Activated CD4-positive, alpha-beta T cell treated with anti-CD3 and anti-CD28 coated beads for 36 hours (primary cell): Measurements from ENCODE around the gene ITLN1. TPM values are rescaled to one million over a fixed set of nuclear protein-coding genes. Genes with fewer than 3 reads are reported as not detected.

Experiments used
- ATAC-seq: fragments of 200-7000 bp; cut with Tn5 transposase; one replicate; pipeline ENCODE4 v1.10.0; 2021; ENCODE audit warnings: mild to moderate bottlenecking, moderate library complexity
- CTCF ChIA-PET: fragments of 350-600 bp; sonication (Branson Sonifier 250); formaldehyde crosslinking; loops from one replicate; lab custom pipeline; 2021; ENCODE audit warnings: antibody characterized with exemption; lab: Charles Lee
- POLR2A ChIA-PET: fragments of 350-600 bp; sonication (Branson Sonifier 250); formaldehyde crosslinking; loops from one replicate; lab custom pipeline; 2021; ENCODE audit warnings: antibody characterized with exemption, inconsistent platforms; lab: Charles Lee
- DNase-seq: peaks from one replicate; pipeline ENCODE4 v3.0.0-alpha.2; 2020
- H3K27ac Mint-ChIP-seq: one replicate; pipeline ENCODE4 v1.8.0; 2021; ENCODE audit warnings: mixed read lengths
- H3K27me3 Mint-ChIP-seq: one replicate; pipeline ENCODE4 v1.8.0; 2021; ENCODE audit warnings: mixed read lengths
- H3K36me3 Mint-ChIP-seq: one replicate; pipeline ENCODE4 v1.8.0; 2021; ENCODE audit warnings: low read depth, mixed read lengths
- H3K4me1 Mint-ChIP-seq: one replicate; pipeline ENCODE4 v1.8.0; 2021; ENCODE audit warnings: mixed read lengths
- H3K4me3 Mint-ChIP-seq: one replicate; pipeline ENCODE4 v1.8.0; 2021; ENCODE audit warnings: mild to moderate bottlenecking, moderate library complexity, mixed read lengths
- H3K9me3 Mint-ChIP-seq: one replicate; pipeline ENCODE4 v1.8.0; 2021; ENCODE audit warnings: low read depth, mixed read lengths
- intact Hi-C, 2 experiments: fragments of 100-400 bp; cut with DNase I in 1 of 2; cut with micrococcal nuclease in 1 of 2; formaldehyde crosslinking; loops; one replicate each; pipeline versions ENCODE4 v1.14.2 to v1.15.1; 2022 to 2024; cut with DNase I, micrococcal nuclease
- total RNA-seq, 2 experiments: library from RNA; stranded (reverse); gene quantifications; one replicate each; pipeline ENCODE4 v1.2.3, GENCODE V29; 2021

The ITLN1 gene
- total RNA-seq, 2 experiments from 2014 or later: not detected

DNA sequence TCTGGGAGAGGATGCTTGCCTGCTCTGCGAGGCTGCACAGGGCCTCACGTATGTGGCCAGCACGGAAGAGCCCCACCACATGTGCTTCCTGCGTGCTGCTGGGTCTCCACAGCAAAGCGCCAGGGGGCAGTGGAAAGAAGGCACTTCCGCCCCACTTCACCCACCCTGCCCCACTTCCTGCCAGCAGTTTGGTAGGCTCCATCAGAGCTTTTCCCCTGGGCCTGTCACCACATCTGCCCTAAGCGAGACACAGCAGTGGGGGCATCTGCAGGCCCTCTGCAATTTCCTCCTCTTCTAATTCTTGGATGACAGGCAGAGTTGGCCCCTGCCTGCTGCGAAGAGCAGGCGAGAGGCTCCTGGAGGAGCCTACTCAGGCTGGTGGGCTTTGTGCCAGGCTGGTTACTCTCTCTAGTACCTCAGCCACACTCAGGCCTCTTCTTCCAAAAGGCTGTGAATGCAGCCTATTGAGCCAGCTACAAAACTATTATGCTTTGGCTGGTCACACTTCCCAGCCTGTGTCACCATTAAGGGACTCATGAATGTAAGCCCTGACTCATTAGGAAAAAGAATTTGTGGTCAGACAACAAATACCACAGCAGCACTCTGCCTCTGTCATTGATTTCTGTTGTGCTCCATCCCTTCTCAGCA lies 47.3 kb downstream of the ITLN1 start:
- peak; percentile 87 for DNase-seq
- ATAC-seq: peak; percentile 93
- H3K4me3 Mint-ChIP-seq: peak overlapping the region; percentile 42
- ChIA-PET POLR2A (interaction anchor here (0.6 kb wide), 2 partner anchors 25 to 291 kb away, joined by 3 read pairs; partner anchors contain the start of gene CD244), CTCF (interaction anchor here (0.5 to 9.5 kb wide), 37 partner anchors 11 to 388 kb away, joined by 3 to 241 read pairs (median 4); partner anchors contain the start of genes ITLN1, ITLN2, LY9 and TOMM40L)
- H3K4me1 Mint-ChIP-seq: peaks cover 55% of the 10 kb centered on the region
- intact Hi-C loops: loop anchor here (2.0 to 5.0 kb wide), 4 partner anchors 25 to 260 kb away; partner anchors contain the start of genes KLHDC9 (in 2 of the 2) and CD244 (in 1 of the 2)
- H3K9me3 Mint-ChIP-seq: no peaks in the 10 kb centered on the region
- H3K27me3 Mint-ChIP-seq: no peaks in the 10 kb centered on the region
- peak overlapping the region; percentile 91 for H3K27ac Mint-ChIP-seq
- H3K36me3 Mint-ChIP-seq: no peaks in the 10 kb centered on the region

- DNase-seq (no peak), ATAC-seq (no peak)
- Mint-ChIP-seq H3K4me3 (peak overlapping the region; percentile 34), H3K9me3 (no peaks in the 10 kb centered on the region), H3K4me1 (peaks cover 55% of the 10 kb centered on the region), H3K27ac (peak overlapping the region; percentile 91), H3K27me3 (no peaks in the 10 kb centered on the region), H3K36me3 (no peaks in the 10 kb centered on the region)
- CTCF ChIA-PET: interaction anchor here (0.6 to 9.5 kb wide), 44 partner anchors 10 to 590 kb away, joined by 3 to 241 read pairs (median 4); partner anchors contain the start of genes ITLN1, ITLN2, LY9 and TOMM40L
- intact Hi-C loops: loop anchor here (2.0 to 5.0 kb wide), 2 partner anchors 36 to 260 kb away; partner anchors contain the start of gene KLHDC9 (in 2 of the 2)
- POLR2A ChIA-PET: interaction anchor here (0.6 kb wide), 1 partner anchor 291 kb away, joined by 3 read pairs; no protein-coding TSS in a partner anchor
Observed at GRCh38 chr1:160836981-160837557, 47.9 kb downstream of the ITLN1 start.

DNA sequence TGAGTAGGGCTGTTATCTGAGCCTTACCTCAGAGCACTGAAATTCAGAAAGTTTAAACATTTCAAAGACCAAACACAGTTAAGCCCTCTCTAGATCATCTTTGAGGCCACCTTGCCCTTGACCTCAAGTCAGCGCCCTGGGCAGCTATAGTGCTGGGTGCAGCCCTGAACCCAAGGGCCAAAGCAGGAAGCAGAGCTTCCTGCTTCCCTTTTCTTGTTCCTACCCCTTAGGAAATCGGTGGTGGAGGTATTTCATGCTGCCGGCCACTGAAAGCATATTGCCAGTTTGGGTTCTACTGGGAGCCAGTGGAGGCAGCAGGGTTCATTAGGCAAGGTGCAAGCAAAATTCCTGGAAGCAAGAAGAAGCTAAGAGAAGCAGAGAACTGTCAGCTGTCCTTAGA lies 48.4 kb downstream of the ITLN1 start:
- Mint-ChIP-seq H3K27ac (peak overlapping the region; percentile 91), H3K9me3 (no peaks in the 10 kb centered on the region), H3K4me1 (peaks cover 55% of the 10 kb centered on the region), H3K36me3 (no peaks in the 10 kb centered on the region), H3K27me3 (no peaks in the 10 kb centered on the region), H3K4me3 (peak overlapping the region; percentile 34)
- ChIA-PET POLR2A (no interaction called here), CTCF (interaction anchor here (0.6 to 9.5 kb wide), 41 partner anchors 10 to 589 kb away, joined by 3 to 241 read pairs (median 4); partner anchors contain the start of genes ITLN1, ITLN2, LY9 and USF1)
- DNase-seq (no peak), ATAC-seq (no peak)
- intact Hi-C loops: loop anchor here (2.0 to 5.0 kb wide), 2 partner anchors 36 to 261 kb away; partner anchors contain the start of gene KLHDC9 (in 2 of the 2)

DNA sequence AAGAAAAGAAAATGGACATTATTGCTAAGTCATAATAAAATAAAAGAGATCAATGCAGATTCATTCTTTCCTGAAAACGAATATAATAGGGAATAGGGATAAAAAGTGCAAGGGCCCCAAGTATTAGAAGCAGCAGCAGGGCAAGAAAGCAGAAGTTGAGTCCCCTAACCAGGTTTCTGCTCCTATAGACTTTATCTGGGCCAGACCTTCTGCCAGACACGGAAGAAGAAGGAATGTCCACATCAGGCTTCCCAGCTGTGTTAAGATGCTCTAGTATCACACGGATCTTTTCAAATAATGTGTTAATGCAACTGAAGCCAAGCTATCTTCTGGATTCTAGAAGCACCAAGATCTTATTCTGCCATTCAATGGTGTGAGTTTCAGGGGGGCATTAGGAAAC lies 49.2 kb downstream of the ITLN1 start:
- no peak overlapping the region for H3K27ac Mint-ChIP-seq
- intact Hi-C loops: loop anchor here (1.0 to 5.0 kb wide), 8 partner anchors 35 to 262 kb away; partner anchors contain the start of genes KLHDC9 (in 2 of the 2) and ITLN1 (in 1 of the 2)
- no peak for DNase-seq
- peaks cover 55% of the 10 kb centered on the region for H3K4me1 Mint-ChIP-seq
- H3K27me3 Mint-ChIP-seq: no peaks in the 10 kb centered on the region
- no peak overlapping the region for H3K4me3 Mint-ChIP-seq
- no peaks in the 10 kb centered on the region for H3K9me3 Mint-ChIP-seq
- no peaks in the 10 kb centered on the region for H3K36me3 Mint-ChIP-seq
- CTCF ChIA-PET: interaction anchor here (0.7 to 9.5 kb wide), 44 partner anchors 8 to 650 kb away, joined by 3 to 241 read pairs (median 6); partner anchors contain the start of genes CD244, ITLN1, ITLN2 and LY9
- ATAC-seq: no peak
- POLR2A ChIA-PET: no interaction called here

- no peaks in the 10 kb centered on the region for H3K9me3 Mint-ChIP-seq
- H3K4me1 Mint-ChIP-seq: peaks cover 57% of the 10 kb centered on the region
- CTCF ChIA-PET: interaction anchor here (0.6 to 9.5 kb wide), 51 partner anchors 8 to 1050 kb away, joined by 3 to 241 read pairs (median 5); partner anchors contain the start of genes CD244, ITLN1, ITLN2 and LY9
Observed at GRCh38 chr1:160834945-160835565, 49.9 kb downstream of the ITLN1 start.

GRCh38 chr1:160830321-160831153 lies 54.4 kb downstream of the ITLN1 start:
- Mint-ChIP-seq H3K4me3 (no peak overlapping the region), H3K4me1 (peaks cover 18% of the 10 kb centered on the region), H3K27ac (peak overlapping the region; percentile 44), H3K27me3 (no peaks in the 10 kb centered on the region), H3K36me3 (peaks cover 2% of the 10 kb centered on the region), H3K9me3 (no peaks in the 10 kb centered on the region)
- DNase-seq (peak; percentile 92), ATAC-seq (peak; percentile 83)
- CTCF ChIA-PET: interaction anchor here (0.6 to 4.4 kb wide), 27 partner anchors 15 to 548 kb away, joined by 3 to 44 read pairs (median 4); partner anchors contain the start of genes CD48 and ITLN2
- intact Hi-C loops: loop anchor here (1.0 kb wide), 3 partner anchors 53 to 149 kb away; no protein-coding TSS in a partner anchor
- POLR2A ChIA-PET: no interaction called here

More at GRCh38 chr1:160834945-160835565, 49.9 kb downstream of the ITLN1 start:
- ATAC-seq (no peak), DNase-seq (peak; percentile 77)
- Mint-ChIP-seq H3K27me3 (no peaks in the 10 kb centered on the region), H3K36me3 (no peaks in the 10 kb centered on the region), H3K4me3 (no peak overlapping the region), H3K27ac (peak overlapping the region; percentile 84)
- intact Hi-C loops: loop anchor here (1.0 to 5.0 kb wide), 7 partner anchors 42 to 262 kb away; partner anchors contain the start of genes KLHDC9 (in 2 of the 2) and ITLN1 (in 1 of the 2)
- POLR2A ChIA-PET: interaction anchor here (0.6 to 0.8 kb wide), 4 partner anchors 15 to 119 kb away, joined by 3 to 4 read pairs (median 4); no protein-coding TSS in a partner anchor

DNA sequence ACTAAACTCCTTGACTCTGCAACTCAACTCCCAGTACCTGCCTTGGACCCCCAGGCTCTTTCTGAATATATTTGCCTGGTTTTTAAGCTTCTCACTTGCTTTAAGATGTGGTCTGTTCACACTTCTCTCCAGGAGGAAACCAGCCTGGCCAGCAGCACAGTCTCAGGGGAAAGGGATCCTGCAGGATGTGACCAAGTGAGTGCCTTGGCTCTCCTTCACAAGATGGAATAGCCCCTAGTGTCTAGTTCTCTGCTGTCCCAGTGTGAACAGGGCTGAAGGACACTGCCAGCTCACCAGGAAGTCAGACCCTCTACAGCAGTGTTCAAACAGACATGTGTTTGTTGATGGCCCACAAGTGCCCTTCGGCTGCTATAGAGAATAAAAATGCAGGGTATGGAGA lies 55.2 kb downstream of the ITLN1 start:
- Mint-ChIP-seq H3K27me3 (no peaks in the 10 kb centered on the region), H3K9me3 (no peaks in the 10 kb centered on the region), H3K27ac (no peak overlapping the region), H3K4me3 (no peak overlapping the region), H3K36me3 (peaks cover 2% of the 10 kb centered on the region), H3K4me1 (peaks cover 13% of the 10 kb centered on the region)
- no peak for ATAC-seq
- no peak for DNase-seq
- POLR2A ChIA-PET: no interaction called here
- intact Hi-C loops: loop anchor here (1.0 kb wide), 3 partner anchors 52 to 148 kb away; no protein-coding TSS in a partner anchor
- CTCF ChIA-PET: interaction anchor here (0.5 to 4.4 kb wide), 15 partner anchors 15 to 549 kb away, joined by 3 to 44 read pairs (median 5); partner anchors contain the start of gene ITLN2

DNA sequence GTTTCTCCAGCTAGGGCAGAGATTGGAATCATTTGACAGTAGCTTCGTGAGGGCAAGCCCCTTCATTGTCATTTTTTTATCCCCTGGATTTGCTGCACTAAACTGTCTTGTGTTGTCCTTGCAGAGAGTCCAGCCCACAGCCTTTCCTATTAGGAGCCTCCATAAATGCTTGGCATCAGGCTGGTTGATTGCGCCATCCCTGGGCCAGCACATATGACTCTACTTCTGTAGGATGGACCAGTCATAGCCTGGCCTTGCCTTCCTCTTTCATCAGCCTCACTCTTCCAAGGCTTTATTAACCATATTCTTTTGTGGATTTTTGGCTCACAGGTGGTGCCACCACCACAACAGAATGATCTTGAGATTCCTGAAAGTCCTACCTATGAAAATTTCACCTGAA lies 57.6 kb downstream of the ITLN1 start:
- no peaks in the 10 kb centered on the region for H3K9me3 Mint-ChIP-seq
- ChIA-PET CTCF (interaction anchor here (0.6 to 2.3 kb wide), 9 partner anchors 8 to 100 kb away, joined by 3 to 11 read pairs (median 3); partner anchors contain the start of genes ITLN1 and SLAMF7), POLR2A (no interaction called here)
- ATAC-seq (no peak), DNase-seq (no peak)
- intact Hi-C loops: no loop called here
- H3K27me3 Mint-ChIP-seq: no peaks in the 10 kb centered on the region
- peaks cover 5% of the 10 kb centered on the region for H3K36me3 Mint-ChIP-seq
- no peak overlapping the region for H3K4me3 Mint-ChIP-seq
- H3K27ac Mint-ChIP-seq: no peak overlapping the region
- H3K4me1 Mint-ChIP-seq: peaks cover 2% of the 10 kb centered on the region

- DNase-seq (no peak), ATAC-seq (no peak)
- ChIA-PET CTCF (interaction anchor here (0.8 to 2.3 kb wide), 11 partner anchors 9 to 99 kb away, joined by 3 to 11 read pairs (median 3); partner anchors contain the start of genes ITLN1 and SLAMF7), POLR2A (no interaction called here)
- Mint-ChIP-seq H3K27me3 (no peaks in the 10 kb centered on the region), H3K4me1 (peaks cover 2% of the 10 kb centered on the region), H3K9me3 (no peaks in the 10 kb centered on the region), H3K27ac (no peak overlapping the region), H3K36me3 (peaks cover 5% of the 10 kb centered on the region), H3K4me3 (no peak overlapping the region)
- intact Hi-C loops: no loop called here
Observed at GRCh38 chr1:160826546-160826945, 58.4 kb downstream of the ITLN1 start.
